ENCODE results near the gene AMFR. TPM values are rescaled to one million over a fixed set of nuclear protein-coding genes. Genes with fewer than 3 reads are reported as not detected.

Gene AMFR
- total RNA-seq, 3 donors from 2014 or later (not counting 1 experiment from before 2014, with no cell fraction given) = 58.4 to 87.1 (median 71.7) TPM

GRCh38 chr16:56451753-56452689 is 26.7 kb upstream of the AMFR start:
- TF ChIP-seq, protein P1, sequence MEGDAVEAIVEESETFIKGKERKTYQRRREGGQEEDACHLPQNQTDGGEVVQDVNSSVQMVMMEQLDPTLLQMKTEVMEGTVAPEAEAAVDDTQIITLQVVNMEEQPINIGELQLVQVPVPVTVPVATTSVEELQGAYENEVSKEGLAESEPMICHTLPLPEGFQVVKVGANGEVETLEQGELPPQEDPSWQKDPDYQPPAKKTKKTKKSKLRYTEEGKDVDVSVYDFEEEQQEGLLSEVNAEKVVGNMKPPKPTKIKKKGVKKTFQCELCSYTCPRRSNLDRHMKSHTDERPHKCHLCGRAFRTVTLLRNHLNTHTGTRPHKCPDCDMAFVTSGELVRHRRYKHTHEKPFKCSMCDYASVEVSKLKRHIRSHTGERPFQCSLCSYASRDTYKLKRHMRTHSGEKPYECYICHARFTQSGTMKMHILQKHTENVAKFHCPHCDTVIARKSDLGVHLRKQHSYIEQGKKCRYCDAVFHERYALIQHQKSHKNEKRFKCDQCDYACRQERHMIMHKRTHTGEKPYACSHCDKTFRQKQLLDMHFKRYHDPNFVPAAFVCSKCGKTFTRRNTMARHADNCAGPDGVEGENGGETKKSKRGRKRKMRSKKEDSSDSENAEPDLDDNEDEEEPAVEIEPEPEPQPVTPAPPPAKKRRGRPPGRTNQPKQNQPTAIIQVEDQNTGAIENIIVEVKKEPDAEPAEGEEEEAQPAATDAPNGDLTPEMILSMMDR (IDR thresholded peaks at IDR 0.05) = no peak
- peaks cover 30% of the 10 kb centered on the region for H3K36me3 ChIP-seq (ENCODE audit: control insufficient read depth, insufficient read depth, low read length)
- DNase-seq (peak in 1 of 2 donors; percentile 27), ATAC-seq (peak; percentile 15 to 19 (median 19))
- WGBS (ENCODE audit: insufficient coverage) = 13% methylated on average over 30 of the region's 31 CpGs
- no peaks in the 10 kb centered on the region for H3K9me3 ChIP-seq (ENCODE audit: control insufficient read depth, insufficient read depth, low read length)
- peaks cover 19% of the 10 kb centered on the region for H3K36me3 Mint-ChIP-seq
- no peaks in the 10 kb centered on the region for H3K27me3 ChIP-seq (ENCODE audit: control insufficient read depth, insufficient read depth, low read length)
- H3K27ac ChIP-seq (ENCODE audit: low read length) = peak overlapping the region; percentile 58
- peak overlapping the region; percentile 96 for H3K4me3 Mint-ChIP-seq
- H3K4me3 ChIP-seq (ENCODE audit: low read length) = peak overlapping the region; percentile 95
- H3K27me3 Mint-ChIP-seq (ENCODE audit: low read depth in 2 of 2) = no peaks in the 10 kb centered on the region
- intact Hi-C loops (cut with micrococcal nuclease) = loop anchor here (1.0 to 2.0 kb wide), 2 partner anchors 27 to 230 kb away; partner anchors contain the start of genes AMFR and MT1X
- no peaks in the 10 kb centered on the region for H3K9me3 Mint-ChIP-seq
- peak overlapping the region; percentile 89 to 90 for H3K27ac Mint-ChIP-seq
- H3K4me1 ChIP-seq (ENCODE audit: control insufficient read depth, insufficient read depth, low read length) = peaks cover 20% of the 10 kb centered on the region
- peaks cover 51 to 52% of the 10 kb centered on the region in 2 donors for H3K4me1 Mint-ChIP-seq

GRCh38 chr16:56450986-56451752 is 25.8 kb upstream of the AMFR start, which contains the start of the genes NUDT21 and OGFOD1:
Gene NUDT21 (minus strand): TSS chr16:56451332. CDS start chr16:56451202, 130 bp downstream.
Gene OGFOD1 (plus strand): TSS chr16:56451554. CDS start chr16:56451613, 59 bp downstream.
- under 1% methylated on average over 56 of the region's 56 CpGs for WGBS (ENCODE audit: insufficient coverage)

DNA sequence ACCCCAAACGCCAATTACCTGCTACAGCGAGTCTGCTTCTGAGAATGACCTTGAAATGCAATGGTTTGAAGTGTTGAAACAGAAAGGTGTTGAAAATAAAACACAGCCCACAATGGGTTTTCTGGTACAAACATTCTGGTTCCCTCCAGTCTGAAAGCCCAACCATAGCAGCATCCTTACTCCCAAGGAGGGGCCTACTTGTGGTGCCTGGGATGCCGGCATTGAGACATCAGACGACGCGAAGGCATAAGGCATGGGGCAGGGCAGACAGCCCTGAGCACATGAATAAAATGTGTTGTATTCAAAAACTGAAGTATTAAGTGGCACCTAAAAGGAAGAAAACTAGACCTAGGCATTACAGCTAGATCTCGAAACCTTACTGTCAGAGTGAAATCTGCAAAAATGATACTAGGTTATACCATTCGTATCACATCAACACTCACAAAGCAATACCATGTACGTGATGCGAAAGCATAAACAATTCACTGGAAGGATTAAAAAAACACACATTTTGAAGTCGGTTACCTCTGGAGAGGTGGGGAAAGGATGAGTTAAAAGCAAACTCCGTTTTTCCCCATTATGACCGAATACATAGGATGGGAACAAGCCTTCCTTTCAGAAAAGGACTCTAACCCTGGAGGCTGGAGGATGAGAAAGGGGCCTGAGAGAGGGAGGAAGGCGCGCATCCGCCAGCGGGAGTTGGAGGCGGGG is 25.1 kb upstream of the AMFR start:
- H3K4me3 Mint-ChIP-seq = peak overlapping the region; percentile 96
- H3K4me1 Mint-ChIP-seq = peaks cover 51 to 52% of the 10 kb centered on the region in 2 donors
- no peaks in the 10 kb centered on the region for H3K27me3 ChIP-seq (ENCODE audit: control insufficient read depth, insufficient read depth, low read length)
- peak overlapping the region; percentile 89 to 90 for H3K27ac Mint-ChIP-seq
- no peaks in the 10 kb centered on the region for H3K9me3 ChIP-seq (ENCODE audit: control insufficient read depth, insufficient read depth, low read length)
- peaks cover 23% of the 10 kb centered on the region for H3K36me3 ChIP-seq (ENCODE audit: control insufficient read depth, insufficient read depth, low read length)
- DNase-seq (peak in 1 of 2 donors; percentile 14), ATAC-seq (no peak)
- H3K9me3 Mint-ChIP-seq = no peaks in the 10 kb centered on the region
- 15% methylated on average over 12 of the region's 18 CpGs for WGBS (ENCODE audit: insufficient coverage)
- peaks cover 9% of the 10 kb centered on the region for H3K36me3 Mint-ChIP-seq
- peak overlapping the region; percentile 70 for H3K27ac ChIP-seq (ENCODE audit: low read length)
- no peaks in the 10 kb centered on the region for H3K27me3 Mint-ChIP-seq (ENCODE audit: low read depth in 2 of 2)
- TF ChIP-seq, protein P1 (IDR thresholded peaks at IDR 0.05) = no peak
- peaks cover 20% of the 10 kb centered on the region for H3K4me1 ChIP-seq (ENCODE audit: control insufficient read depth, insufficient read depth, low read length)
- H3K4me3 ChIP-seq (ENCODE audit: low read length) = peak overlapping the region; percentile 95
- intact Hi-C loops (cut with micrococcal nuclease) = loop anchor here (2.0 kb wide), 1 partner anchor 26 kb away; the partner anchor contains the start of gene AMFR

More at GRCh38 chr16:56450986-56451752, 25.8 kb upstream of the AMFR start, which contains the start of the genes NUDT21 and OGFOD1:
- intact Hi-C loops (cut with micrococcal nuclease) = loop anchor here (1.0 to 2.0 kb wide), 2 partner anchors 26 to 231 kb away; partner anchors contain the start of genes AMFR and MT1X
- Histone ChIP-seq H3K4me1 (ENCODE audit: control insufficient read depth, insufficient read depth, low read length) (peaks cover 20% of the 10 kb centered on the region), H3K9me3 (ENCODE audit: control insufficient read depth, insufficient read depth, low read length) (no peaks in the 10 kb centered on the region), H3K27ac (ENCODE audit: low read length) (peak within 1 kb of the TSS; percentile 70), H3K4me3 (ENCODE audit: low read length) (peak within 1 kb of the TSS; percentile 95), H3K36me3 (ENCODE audit: control insufficient read depth, insufficient read depth, low read length) (peaks cover 23% of the 10 kb centered on the region), H3K27me3 (ENCODE audit: control insufficient read depth, insufficient read depth, low read length) (no peaks in the 10 kb centered on the region)
- H3K4me1 Mint-ChIP-seq = peaks cover 51 to 52% of the 10 kb centered on the region in 2 donors
- H3K27me3 Mint-ChIP-seq (ENCODE audit: low read depth in 2 of 2) = no peaks in the 10 kb centered on the region
- peak; percentile 98 to 100 (median 98) for ATAC-seq
- TF ChIP-seq, protein P1 (IDR thresholded peaks at IDR 0.05) = no peak
- DNase-seq = peak; percentile 79 to 97
- H3K9me3 Mint-ChIP-seq = no peaks in the 10 kb centered on the region
- peak within 1 kb of the TSS; percentile 96 for H3K4me3 Mint-ChIP-seq
- H3K36me3 Mint-ChIP-seq = peaks cover 17% of the 10 kb centered on the region
- peak within 1 kb of the TSS; percentile 89 to 90 for H3K27ac Mint-ChIP-seq
